ENCODE results near the gene PUS7. TPM values are rescaled to one million over a fixed set of nuclear protein-coding genes. Genes with fewer than 3 reads are reported as not detected.
"Not testable (repeated sequence)": the region's sequence is repeated elsewhere in the genome, so short reads cannot be mapped to it uniquely, and the experiment has no call there.

Gene PUS7
- total and polyA plus RNA-seq, 4 experiments from 2014 or later = 5.2 to 5.9 (median 5.6) TPM

- H3K9me3 ChIP-seq (ENCODE audit: control insufficient read depth in 1 of 2, low read length in 2 of 2); H3K27me3 ChIP-seq (ENCODE audit: insufficient read depth, low read length); H3K9me3 Mint-ChIP-seq; H3K27ac ChIP-seq (ENCODE audit: low read depth, low read length); intact Hi-C loops (cut with micrococcal nuclease); H3K4me3 ChIP-seq (ENCODE audit: low read length in 2 of 2); H3K36me3 ChIP-seq (ENCODE audit: insufficient read depth, low read length); H3K4me3 Mint-ChIP-seq; H3K27me3 Mint-ChIP-seq; DNase-seq; CTCF ChIA-PET (ENCODE audit: partially characterized antibody); H3K36me3 Mint-ChIP-seq: not testable (repeated sequence)
- peaks cover 15% of the 10 kb centered on the region for H3K4me1 ChIP-seq (ENCODE audit: insufficient read depth, low read length)
- POLR2A ChIA-PET (ENCODE audit: partially characterized antibody) = interaction anchor here (4.4 kb wide), 1 partner anchor 7 kb away, joined by 38 read pairs; the partner anchor contains the start of gene RINT1
- H3K27ac Mint-ChIP-seq = peak overlapping the region in 1 of 7 donors; percentile 27
- peaks cover 6 to 25% (median 11%) of the 10 kb centered on the region in 4 donors for H3K4me1 Mint-ChIP-seq
Measured at GRCh38 chr7:105524423-105524822, 2.4 kb upstream of the PUS7 start.

DNA sequence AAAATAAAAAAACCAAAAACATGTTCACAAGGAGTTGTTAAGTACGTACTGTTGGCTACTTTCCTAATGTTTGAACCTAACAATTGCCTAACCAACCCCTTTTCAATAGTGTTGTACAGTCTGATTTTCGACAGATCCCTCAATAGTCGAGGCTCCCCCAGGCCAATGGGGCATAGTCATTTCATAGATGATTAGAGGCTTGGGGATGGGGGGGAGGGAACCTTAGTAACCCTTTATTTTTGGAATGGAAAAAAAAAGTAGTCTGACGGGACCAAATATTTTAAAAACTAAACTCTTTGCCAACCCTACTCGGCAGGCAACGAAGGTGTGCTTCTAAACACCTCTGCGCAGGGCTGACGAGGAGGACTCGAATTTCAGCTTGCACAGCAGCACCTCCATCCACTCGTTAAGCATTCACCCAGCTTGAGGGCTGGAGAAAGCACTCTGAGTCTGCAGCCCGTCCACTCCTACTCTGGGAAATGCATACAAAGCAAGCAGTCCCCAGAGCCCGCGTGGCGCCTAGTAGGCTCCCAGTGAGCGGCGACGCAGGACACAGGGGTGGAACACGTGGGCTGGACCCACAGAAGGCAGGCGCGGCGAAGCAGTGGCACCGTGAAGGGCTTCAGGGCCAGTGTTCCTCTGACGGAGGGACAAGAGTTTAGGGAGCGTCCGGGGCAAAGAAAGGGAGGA, 899 bp downstream of the PUS7 start:
- Mint-ChIP-seq H3K27ac (peak overlapping the region; percentile 82 to 95 (median 86)), H3K4me1 (peaks cover 6 to 23% (median 9%) of the 10 kb centered on the region in 4 donors), H3K9me3 (no peaks in the 10 kb centered on the region), H3K36me3 (peaks cover 0 to 3% of the 10 kb centered on the region in 2 donors), H3K27me3 (no peaks in the 10 kb centered on the region), H3K4me3 (peak overlapping the region; percentile 91 to 99 (median 94))
- Histone ChIP-seq H3K36me3 (ENCODE audit: insufficient read depth, low read length) (no peaks in the 10 kb centered on the region), H3K27ac (ENCODE audit: low read depth, low read length) (peak overlapping the region; percentile 37), H3K4me3 (ENCODE audit: low read length in 2 of 2) (peak overlapping the region; percentile 71 to 73), H3K27me3 (ENCODE audit: insufficient read depth, low read length) (no peaks in the 10 kb centered on the region), H3K9me3 (ENCODE audit: control insufficient read depth in 1 of 2, low read length in 2 of 2) (no peaks in the 10 kb centered on the region), H3K4me1 (ENCODE audit: insufficient read depth, low read length) (peaks cover 15% of the 10 kb centered on the region)
- CTCF ChIA-PET (ENCODE audit: partially characterized antibody) = interaction anchor here (3.7 kb wide), 1 partner anchor 10 kb away, joined by 22 read pairs; the partner anchor contains the start of gene RINT1
- intact Hi-C loops (cut with micrococcal nuclease) = no loop called here
- POLR2A ChIA-PET (ENCODE audit: partially characterized antibody) = interaction anchor here (0.5 to 4.4 kb wide), 3 partner anchors 11 to 48 kb away, joined by 3 to 38 read pairs (median 4); partner anchors contain the start of gene RINT1
- DNase-seq = peak; percentile 11 to 47 (median 27)

DNA sequence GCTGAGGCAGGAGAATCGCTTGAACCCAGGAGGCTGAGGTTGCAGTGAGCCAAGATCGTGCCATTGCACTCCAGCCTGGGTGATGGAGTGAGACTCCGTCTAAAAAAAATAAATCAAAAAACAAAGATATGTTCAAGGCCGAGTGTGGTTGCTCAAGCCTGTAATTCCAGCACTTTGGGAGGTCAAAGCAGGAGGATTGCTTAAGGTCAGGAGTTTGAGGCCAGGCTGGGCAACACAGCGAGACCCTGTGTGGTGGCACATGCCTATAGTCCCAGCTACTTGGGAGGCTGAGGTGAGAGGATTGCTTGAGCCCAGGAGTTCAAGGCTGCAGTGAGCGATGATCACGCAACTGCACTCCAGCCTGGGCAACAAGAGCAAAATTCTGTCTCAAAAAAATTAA, 1.5 kb downstream of the PUS7 start:
- DNase-seq; H3K27me3 Mint-ChIP-seq; H3K9me3 Mint-ChIP-seq; H3K9me3 ChIP-seq (ENCODE audit: control insufficient read depth in 1 of 2, low read length in 2 of 2); H3K27me3 ChIP-seq (ENCODE audit: insufficient read depth, low read length); H3K27ac ChIP-seq (ENCODE audit: low read depth, low read length); intact Hi-C loops (cut with micrococcal nuclease); H3K36me3 Mint-ChIP-seq; H3K4me3 ChIP-seq (ENCODE audit: low read length in 2 of 2); H3K36me3 ChIP-seq (ENCODE audit: insufficient read depth, low read length): not testable (repeated sequence)
- peaks cover 6 to 23% (median 9%) of the 10 kb centered on the region in 4 donors for H3K4me1 Mint-ChIP-seq
- ChIA-PET CTCF (ENCODE audit: partially characterized antibody) (interaction anchor here (3.7 kb wide), 1 partner anchor 11 kb away, joined by 22 read pairs; the partner anchor contains the start of gene RINT1), POLR2A (ENCODE audit: partially characterized antibody) (interaction anchor here (0.5 to 4.4 kb wide), 3 partner anchors 11 to 48 kb away, joined by 3 to 38 read pairs (median 4); partner anchors contain the start of gene RINT1)
- peak overlapping the region in 1 of 7 donors; percentile 41 for H3K27ac Mint-ChIP-seq
- H3K4me1 ChIP-seq (ENCODE audit: insufficient read depth, low read length) = peaks cover 15% of the 10 kb centered on the region
- peak overlapping the region in 4 of 8 donors; percentile 36 to 57 (median 38) for H3K4me3 Mint-ChIP-seq

DNA sequence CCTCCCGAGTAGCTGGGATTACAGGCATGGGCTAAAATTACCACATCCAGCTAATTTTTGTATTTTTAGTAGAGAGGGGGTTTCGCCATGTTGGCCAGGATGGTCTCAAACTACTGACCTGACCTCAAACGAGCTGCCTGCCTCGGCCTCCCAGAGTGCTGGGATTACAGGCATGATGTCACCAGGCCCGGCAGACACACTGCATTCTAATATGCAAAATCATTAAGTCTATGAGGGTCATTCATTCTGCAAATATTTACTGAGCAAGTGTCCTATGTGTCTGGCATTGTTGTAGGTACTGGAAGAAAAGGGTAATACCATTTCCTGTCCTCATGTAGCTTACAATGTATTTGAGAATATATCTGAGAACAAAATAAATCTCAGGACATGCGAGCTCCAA, 2.7 kb downstream of the PUS7 start:
- ChIA-PET POLR2A (ENCODE audit: partially characterized antibody) (interaction anchor here (1.1 kb wide), 1 partner anchor 12 kb away, joined by 6 read pairs; the partner anchor contains the start of gene RINT1), CTCF (ENCODE audit: partially characterized antibody) (interaction anchor here (3.7 kb wide), 1 partner anchor 12 kb away, joined by 22 read pairs; the partner anchor contains the start of gene RINT1)
- Mint-ChIP-seq H3K27ac (peak overlapping the region in 4 of 7 donors; percentile 7 to 79 (median 36)), H3K36me3 (peaks cover 0 to 3% of the 10 kb centered on the region in 2 donors), H3K27me3 (no peaks in the 10 kb centered on the region), H3K4me1 (peaks cover 6 to 18% (median 9%) of the 10 kb centered on the region in 4 donors), H3K9me3 (no peaks in the 10 kb centered on the region), H3K4me3 (peak overlapping the region in 6 of 8 donors; percentile 21 to 64 (median 41))
- DNase-seq = no peak
- Histone ChIP-seq H3K4me1 (ENCODE audit: insufficient read depth, low read length) (peaks cover 15% of the 10 kb centered on the region), H3K27ac (ENCODE audit: low read depth, low read length) (no peak overlapping the region), H3K36me3 (ENCODE audit: insufficient read depth, low read length) (no peaks in the 10 kb centered on the region), H3K27me3 (ENCODE audit: insufficient read depth, low read length) (no peaks in the 10 kb centered on the region), H3K4me3 (ENCODE audit: low read length in 2 of 2) (no peak overlapping the region), H3K9me3 (ENCODE audit: control insufficient read depth in 1 of 2, low read length in 2 of 2) (no peaks in the 10 kb centered on the region)
- intact Hi-C loops (cut with micrococcal nuclease) = no loop called here

DNA sequence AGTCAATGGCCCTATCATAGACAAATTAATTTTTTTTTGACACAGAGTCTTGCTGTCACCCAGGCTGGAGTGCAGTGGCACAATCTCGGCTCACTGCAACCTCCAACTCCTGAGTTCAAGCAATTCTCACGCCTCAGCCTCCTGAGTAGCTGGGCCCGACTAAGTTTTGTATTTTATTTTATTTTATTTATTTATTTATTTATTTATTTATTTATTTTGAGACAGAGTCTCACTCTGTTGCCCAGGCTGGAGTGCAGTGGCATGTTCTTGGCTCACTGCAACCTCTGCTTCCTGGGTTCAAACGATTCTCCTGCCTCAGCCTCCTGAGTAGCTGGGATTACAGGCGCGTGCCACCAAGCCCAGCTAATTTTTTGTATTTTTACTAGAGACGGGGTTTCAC, 6.5 kb downstream of the PUS7 start:
- H3K27ac ChIP-seq (ENCODE audit: low read depth, low read length); POLR2A ChIA-PET (ENCODE audit: partially characterized antibody); H3K9me3 Mint-ChIP-seq; DNase-seq; H3K4me1 ChIP-seq (ENCODE audit: insufficient read depth, low read length); H3K4me3 Mint-ChIP-seq; H3K36me3 ChIP-seq (ENCODE audit: insufficient read depth, low read length); H3K36me3 Mint-ChIP-seq; H3K27me3 Mint-ChIP-seq; intact Hi-C loops (cut with micrococcal nuclease); H3K27ac Mint-ChIP-seq; H3K9me3 ChIP-seq (ENCODE audit: control insufficient read depth in 1 of 2, low read length in 2 of 2); H3K4me3 ChIP-seq (ENCODE audit: low read length in 2 of 2); H3K27me3 ChIP-seq (ENCODE audit: insufficient read depth, low read length); CTCF ChIA-PET (ENCODE audit: partially characterized antibody): not testable (repeated sequence)
- H3K4me1 Mint-ChIP-seq = peaks cover 2 to 12% (median 4%) of the 10 kb centered on the region in 4 donors

DNA sequence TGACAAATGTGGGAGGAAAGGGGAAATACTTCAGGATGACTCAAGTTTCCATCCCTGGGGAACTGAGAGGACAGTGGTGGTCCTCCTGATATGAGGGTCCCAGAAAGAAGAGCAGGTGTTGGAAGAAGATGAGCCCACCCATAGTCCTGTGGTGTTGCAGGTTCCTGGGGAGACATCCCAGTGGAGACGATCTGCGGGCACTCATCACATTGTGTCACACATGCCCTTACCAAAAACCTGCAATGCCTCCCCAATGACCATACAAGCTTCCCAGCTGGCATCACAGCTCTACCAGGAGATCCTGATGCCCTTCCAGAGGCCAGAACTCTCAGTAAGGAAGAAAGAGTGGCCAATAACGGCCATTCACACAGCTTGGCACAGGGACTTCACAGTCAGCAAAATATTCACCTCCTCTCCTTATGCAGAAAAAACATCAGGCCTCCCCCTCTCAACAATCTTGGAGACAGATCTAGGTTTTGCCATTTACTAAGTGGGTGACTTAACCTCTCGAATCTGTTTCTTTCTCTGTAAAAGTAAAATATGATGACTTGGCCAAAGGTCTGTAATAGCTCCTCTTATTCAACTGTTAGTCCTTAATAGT, 9.0 kb downstream of the PUS7 start:
- H3K4me1 Mint-ChIP-seq = peaks cover 0 to 15% (median under 1%) of the 10 kb centered on the region in 4 donors
- peaks cover 3% of the 10 kb centered on the region in 2 donors for H3K36me3 Mint-ChIP-seq
- H3K9me3 Mint-ChIP-seq = no peaks in the 10 kb centered on the region
- no peak overlapping the region for H3K27ac ChIP-seq (ENCODE audit: low read depth, low read length)
- DNase-seq = no peak
- no peaks in the 10 kb centered on the region for H3K27me3 ChIP-seq (ENCODE audit: insufficient read depth, low read length)
- H3K27ac Mint-ChIP-seq = no peak overlapping the region
- no peak overlapping the region for H3K4me3 Mint-ChIP-seq
- intact Hi-C loops (cut with micrococcal nuclease) = no loop called here
- POLR2A ChIA-PET (ENCODE audit: partially characterized antibody) = no interaction called here
- H3K4me3 ChIP-seq (ENCODE audit: low read length in 2 of 2) = no peak overlapping the region
- CTCF ChIA-PET (ENCODE audit: partially characterized antibody) = no interaction called here
- H3K9me3 ChIP-seq (ENCODE audit: control insufficient read depth in 1 of 2, low read length in 2 of 2) = no peaks in the 10 kb centered on the region
- no peaks in the 10 kb centered on the region for H3K36me3 ChIP-seq (ENCODE audit: insufficient read depth, low read length)
- no peaks in the 10 kb centered on the region for H3K27me3 Mint-ChIP-seq
- H3K4me1 ChIP-seq (ENCODE audit: insufficient read depth, low read length) = no peaks in the 10 kb centered on the region

DNA sequence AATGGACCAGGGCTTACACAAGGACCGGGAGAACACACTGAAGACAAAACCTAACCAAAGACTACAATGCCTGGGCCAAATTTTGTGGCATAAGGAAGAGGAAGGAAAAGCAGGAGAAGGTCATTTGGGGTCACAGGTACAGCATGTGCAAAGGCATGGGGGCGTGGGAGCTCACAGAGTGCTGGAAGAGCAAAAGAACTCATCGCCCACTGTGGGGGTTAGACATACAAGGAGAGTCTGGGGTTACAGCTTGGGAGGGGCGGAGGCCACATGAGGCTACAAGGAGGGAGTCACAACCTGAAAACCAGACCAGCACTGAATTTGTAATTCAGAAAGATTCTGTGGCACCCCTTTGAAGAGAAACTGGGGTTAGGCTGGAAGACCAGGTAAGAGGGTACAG, 9.7 kb downstream of the PUS7 start:
- intact Hi-C loops (cut with micrococcal nuclease) = no loop called here
- peaks cover 4% of the 10 kb centered on the region in 2 donors for H3K36me3 Mint-ChIP-seq
- no peak overlapping the region for H3K4me3 ChIP-seq (ENCODE audit: low read length in 2 of 2)
- no peaks in the 10 kb centered on the region for H3K9me3 ChIP-seq (ENCODE audit: control insufficient read depth in 1 of 2, low read length in 2 of 2)
- no peaks in the 10 kb centered on the region for H3K27me3 ChIP-seq (ENCODE audit: insufficient read depth, low read length)
- no peaks in the 10 kb centered on the region for H3K9me3 Mint-ChIP-seq
- POLR2A ChIA-PET (ENCODE audit: partially characterized antibody) = no interaction called here
- H3K27ac Mint-ChIP-seq = peak overlapping the region in 1 of 7 donors; percentile 61
- H3K36me3 ChIP-seq (ENCODE audit: insufficient read depth, low read length) = no peaks in the 10 kb centered on the region
- H3K27ac ChIP-seq (ENCODE audit: low read depth, low read length) = no peak overlapping the region
- no peaks in the 10 kb centered on the region for H3K27me3 Mint-ChIP-seq
- no peaks in the 10 kb centered on the region for H3K4me1 ChIP-seq (ENCODE audit: insufficient read depth, low read length)
- H3K4me3 Mint-ChIP-seq = no peak overlapping the region
- H3K4me1 Mint-ChIP-seq = peaks cover 0 to 15% (median under 1%) of the 10 kb centered on the region in 4 donors
- CTCF ChIA-PET (ENCODE audit: partially characterized antibody) = no interaction called here
- no peak for DNase-seq
